Stomach (tissue), 4 donors: ENCODE data around the gene DNAAF8.

Source experiments
- CTCF ChIP-seq, 7 experiments: fragments of 450-650 bp in 4 of 7; fragments of 200-600 bp in 3 of 7; sonication (generic) in 3 of 7; IDR thresholded peaks; one replicate each; pipeline ENCODE4 v1.5.1; 2016 to 2019; ENCODE audit warnings: antibody characterized with exemption in 7 of 7, control low read depth in 2 of 7, mild to moderate bottlenecking in 1 of 7
- EP300 ChIP-seq: sonication (generic); formaldehyde crosslinking; IDR thresholded peaks from one replicate; pipeline ENCODE4 v1.6.1; 2017; ENCODE audit warnings: antibody characterized with exemption
- POLR2A ChIP-seq, 4 donors: fragments of 450-650 bp; IDR thresholded peaks; one replicate each; pipeline ENCODE4 v1.6.1; 2016; ENCODE audit warnings: antibody characterized with exemption in 4 of 4, control low read depth in 2 of 4, mild to moderate bottlenecking in 1 of 4, moderate library complexity in 1 of 4
- POLR2AphosphoS5 ChIP-seq, 3 donors: sonication (generic); formaldehyde crosslinking; IDR thresholded peaks; one replicate each; pipeline ENCODE4 v1.6.1; 2016; ENCODE audit warnings: antibody characterized with exemption in 3 of 3

DNA sequence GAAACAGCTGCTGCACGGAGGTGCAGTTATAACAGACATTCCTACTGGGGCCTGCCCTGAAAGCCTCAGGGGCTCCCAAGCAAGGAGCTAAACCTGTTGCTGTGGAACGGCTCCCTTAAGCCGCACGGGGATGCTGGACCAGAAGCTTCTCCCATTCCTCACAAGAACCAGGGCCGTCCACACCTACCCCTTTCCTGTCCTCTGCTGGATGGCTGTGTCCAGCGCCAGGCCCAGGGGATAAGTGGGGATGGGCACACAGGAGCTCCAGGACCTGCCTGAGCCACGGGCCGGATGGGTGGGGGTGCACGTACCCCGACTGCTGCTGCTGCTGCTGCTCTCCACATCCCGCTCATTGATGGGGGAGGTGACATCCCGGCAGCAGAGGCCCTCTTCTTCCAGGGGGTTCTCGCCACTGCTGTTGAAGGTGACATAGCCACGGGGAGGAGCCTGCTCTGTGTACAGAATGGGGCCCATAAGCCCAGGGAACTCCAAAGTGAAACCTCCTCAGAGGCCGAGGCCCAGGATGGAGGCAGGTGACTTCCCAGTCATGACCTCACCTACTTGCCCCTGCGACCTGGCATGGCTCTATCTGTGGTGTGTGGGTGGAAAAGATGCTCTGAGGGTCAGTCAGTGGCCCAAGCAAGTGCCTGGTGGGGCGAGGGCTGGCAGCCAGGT, 32.4 kb upstream of the DNAAF8 start:
- no peak for TF ChIP-seq CTCF (IDR thresholded peaks at IDR 0.05)
- no peak for TF ChIP-seq EP300
- no peak for TF ChIP-seq POLR2A (IDR thresholded peaks at IDR 0.05)
- no peak for TF ChIP-seq POLR2AphosphoS5 (IDR thresholded peaks at IDR 0.05)
